ENCODE results near the gene STK11.

STK11 gene

GRCh38 chr19:1249990-1250436, 44.4 kb downstream of the STK11 start:
- DNase-seq (ENCODE audit: low read depth in 2 of 2), result no peak

GRCh38 chr19:1250437-1251260, 45.1 kb downstream of the STK11 start:
- no peak for DNase-seq (ENCODE audit: low read depth in 2 of 2)

- DNase-seq (ENCODE audit: low read depth in 2 of 2), result no peak
Observed at GRCh38 chr19:1251330-1252220, 46.0 kb downstream of the STK11 start.

- no peak for DNase-seq (ENCODE audit: low read depth in 2 of 2)
Observed at GRCh38 chr19:1252221-1252820, 46.7 kb downstream of the STK11 start.

GRCh38 chr19:1252821-1253513, 47.4 kb downstream of the STK11 start:
- no peak for DNase-seq (ENCODE audit: low read depth in 2 of 2)

- DNase-seq (ENCODE audit: low read depth in 2 of 2), result no peak
Observed at GRCh38 chr19:1253514-1254080, 48.0 kb downstream of the STK11 start.

- DNase-seq (ENCODE audit: low read depth in 2 of 2), result no peak
Observed at GRCh38 chr19:1254081-1254527, 48.5 kb downstream of the STK11 start.

GRCh38 chr19:1254530-1255185, 49.1 kb downstream of the STK11 start:
- no peak for DNase-seq (ENCODE audit: low read depth in 2 of 2)

- no peak for DNase-seq (ENCODE audit: low read depth in 2 of 2)
Observed at GRCh38 chr19:1255186-1256161, 49.9 kb downstream of the STK11 start.

GRCh38 chr19:1256646-1257474, 51.3 kb downstream of the STK11 start:
- no peak for DNase-seq (ENCODE audit: low read depth in 2 of 2)

GRCh38 chr19:1257475-1258162, 52.0 kb downstream of the STK11 start:
- no peak for DNase-seq (ENCODE audit: low read depth in 2 of 2)

GRCh38 chr19:1258163-1258492, 52.5 kb downstream of the STK11 start:
- DNase-seq (ENCODE audit: low read depth in 2 of 2), result no peak

- no peak for DNase-seq (ENCODE audit: low read depth in 2 of 2)
Observed at GRCh38 chr19:1258707-1259205, 53.2 kb downstream of the STK11 start.

- DNase-seq (ENCODE audit: low read depth in 2 of 2), result no peak
Observed at GRCh38 chr19:1259206-1259875, 53.8 kb downstream of the STK11 start.

- DNase-seq (ENCODE audit: low read depth in 2 of 2), result no peak
Observed at GRCh38 chr19:1259876-1260748, 54.5 kb downstream of the STK11 start.
